ENCODE measurements around the gene NCOA3. TPM values are rescaled to one million over a fixed set of nuclear protein-coding genes. Genes with fewer than 3 reads are reported as not detected.

The NCOA3 gene
- total RNA-seq, 2 experiments from 2014 or later: 59.1 to 70.6 TPM

DNA sequence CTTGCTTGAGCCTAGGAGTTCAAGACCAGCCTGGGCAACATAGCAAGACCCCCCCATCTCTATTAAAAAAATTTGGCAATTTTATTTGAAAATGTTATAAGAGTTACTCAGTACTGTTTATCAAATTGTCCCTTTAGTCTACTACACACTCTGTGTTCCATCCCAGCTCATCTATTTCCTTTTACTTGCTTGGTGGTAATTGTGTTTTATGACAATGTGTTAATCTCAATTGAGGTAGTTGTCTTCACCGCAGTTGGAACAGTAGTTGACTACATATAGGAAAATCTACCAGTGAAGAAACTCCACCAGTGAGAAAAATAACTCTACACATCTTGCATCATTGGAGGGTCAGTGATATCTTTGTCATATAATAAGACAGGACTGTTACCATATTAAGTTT lies 8.0 kb downstream of the NCOA3 start:
- H3K36me3 Mint-ChIP-seq (ENCODE audit: low read depth): peaks cover 30% of the 10 kb centered on the region
- CTCF ChIA-PET: interaction anchor here (1.0 kb wide), 1 partner anchor 72 kb away, joined by 3 read pairs; no protein-coding TSS in a partner anchor
- H3K4me3 Mint-ChIP-seq: no peak overlapping the region

DNA sequence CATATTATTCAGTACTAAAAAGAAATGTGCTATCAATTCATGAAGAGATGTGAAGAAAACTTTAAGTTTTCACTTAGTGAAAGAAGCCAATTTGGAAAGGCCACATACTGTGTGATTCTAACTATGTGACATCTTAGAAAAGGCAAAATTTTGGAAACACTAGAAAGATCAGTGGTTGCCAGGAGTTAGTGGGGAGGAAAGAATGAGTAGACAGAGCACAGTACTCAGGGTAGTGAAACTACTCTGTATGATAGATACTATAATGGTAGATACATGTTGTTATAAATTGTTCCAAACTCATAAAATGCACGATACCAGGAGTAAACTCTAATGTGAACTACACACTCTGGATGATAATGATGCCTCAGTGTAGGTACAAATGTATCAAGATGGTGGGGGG lies 14.2 kb downstream of the NCOA3 start:
- Mint-ChIP-seq H3K4me3 (no peak overlapping the region), H3K27me3 (no peaks in the 10 kb centered on the region), H3K36me3 (ENCODE audit: low read depth) (peaks cover 53% of the 10 kb centered on the region), H3K27ac (no peak overlapping the region), H3K9me3 (peaks cover 19% of the 10 kb centered on the region), H3K4me1 (peaks cover 29% of the 10 kb centered on the region)
- DNase-seq: no peak
- ChIA-PET POLR2A (no interaction called here), CTCF (interaction anchor here (0.8 to 4.4 kb wide), 4 partner anchors 14 to 105 kb away, joined by 3 to 20 read pairs (median 4); partner anchors contain the start of gene NCOA3)

More for the DNA sequence above, 8.0 kb downstream of the NCOA3 start:
- Mint-ChIP-seq H3K27me3 (no peaks in the 10 kb centered on the region), H3K9me3 (no peaks in the 10 kb centered on the region), H3K4me1 (peaks cover 71% of the 10 kb centered on the region), H3K27ac (peak overlapping the region; percentile 3)
- DNase-seq: no peak
- POLR2A ChIA-PET: interaction anchor here (0.6 kb wide), 1 partner anchor 9 kb away, joined by 4 read pairs; no protein-coding TSS in a partner anchor

DNA sequence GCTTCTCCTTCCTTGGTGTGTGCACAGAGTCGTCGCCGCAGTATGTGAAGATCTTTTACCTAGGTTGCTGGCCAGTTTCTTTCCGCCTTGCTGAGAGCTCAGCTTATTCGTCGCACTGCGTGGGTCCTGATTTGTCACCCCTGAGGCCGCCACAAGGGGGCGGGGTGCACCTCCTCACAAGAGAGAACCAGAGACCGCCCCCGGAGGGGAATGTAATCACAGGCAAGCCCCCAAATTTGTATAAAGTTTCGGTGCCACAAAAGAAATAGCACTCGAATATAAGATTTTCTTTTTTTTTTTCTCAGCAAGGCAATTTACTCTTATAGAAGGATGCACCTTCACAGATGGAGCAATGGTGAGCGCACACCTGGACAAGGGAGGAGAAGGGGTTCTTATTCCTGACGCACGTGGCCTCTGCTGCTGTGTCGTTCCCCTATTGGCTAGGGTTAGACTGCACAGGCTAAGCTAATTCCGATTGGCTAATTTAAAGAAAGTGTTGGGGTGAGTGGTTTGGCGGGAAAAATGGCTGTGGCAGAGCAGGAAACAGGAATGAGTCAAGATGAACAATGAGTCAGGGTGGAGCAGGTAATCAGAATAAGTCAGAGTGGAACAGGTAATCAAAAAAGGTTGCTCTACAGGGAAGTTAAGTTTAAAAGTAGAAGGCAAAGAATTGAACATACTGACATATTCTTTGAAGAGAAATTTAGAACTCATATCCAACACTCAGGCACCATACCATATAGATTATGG lies 19.5 kb downstream of the NCOA3 start:
- no peak overlapping the region for H3K4me3 Mint-ChIP-seq
- CTCF ChIA-PET: no interaction called here
- H3K9me3 Mint-ChIP-seq: peaks cover 29% of the 10 kb centered on the region
- DNase-seq: no peak
- H3K4me1 Mint-ChIP-seq: peaks cover 18% of the 10 kb centered on the region
- POLR2A ChIA-PET: no interaction called here
- no peaks in the 10 kb centered on the region for H3K27me3 Mint-ChIP-seq
- H3K27ac Mint-ChIP-seq: no peak overlapping the region
- peaks cover 62% of the 10 kb centered on the region for H3K36me3 Mint-ChIP-seq (ENCODE audit: low read depth)

DNA sequence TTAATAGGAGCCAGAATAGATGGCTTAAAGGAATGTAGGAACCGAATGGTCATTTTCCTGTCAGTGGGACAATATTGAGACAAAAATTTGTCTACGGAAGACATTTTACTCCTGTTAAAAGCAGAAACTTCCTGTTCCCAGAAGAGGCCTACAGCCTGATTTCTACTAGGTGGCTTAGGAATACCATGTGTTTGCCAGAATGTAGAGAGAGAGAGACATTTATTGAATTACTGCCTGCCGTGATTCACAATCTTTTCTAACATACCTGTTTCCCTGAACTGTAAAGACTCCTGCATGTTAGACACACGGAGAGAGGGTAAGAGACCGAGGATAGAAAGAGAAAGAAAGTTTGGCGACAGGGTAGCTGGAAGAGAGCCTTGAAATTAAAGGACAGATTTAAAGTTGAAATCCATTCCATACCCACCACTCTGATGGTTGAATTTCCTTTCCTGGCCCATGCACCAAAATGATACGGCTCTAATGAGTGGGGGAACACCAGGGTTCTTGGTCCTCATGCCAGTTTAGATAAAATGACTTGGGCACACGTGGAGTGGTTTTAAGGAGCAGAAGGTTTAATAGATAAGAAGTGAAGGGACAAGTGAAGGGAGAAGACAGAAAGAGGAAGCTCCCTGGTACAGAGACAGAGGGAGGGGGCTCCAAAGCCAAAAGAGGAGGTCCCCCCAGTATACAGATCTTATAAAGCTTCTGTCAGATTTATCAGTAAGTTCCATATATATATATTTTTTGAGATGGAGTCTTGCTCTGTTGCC lies 22.5 kb downstream of the NCOA3 start:
- no peak for DNase-seq
- POLR2A ChIA-PET: no interaction called here
- Mint-ChIP-seq H3K4me3 (no peak overlapping the region), H3K36me3 (ENCODE audit: low read depth) (peaks cover 55% of the 10 kb centered on the region), H3K27me3 (no peaks in the 10 kb centered on the region), H3K27ac (peak overlapping the region; percentile 61), H3K4me1 (peaks cover 26% of the 10 kb centered on the region), H3K9me3 (peaks cover 30% of the 10 kb centered on the region)
- CTCF ChIA-PET: no interaction called here

DNA sequence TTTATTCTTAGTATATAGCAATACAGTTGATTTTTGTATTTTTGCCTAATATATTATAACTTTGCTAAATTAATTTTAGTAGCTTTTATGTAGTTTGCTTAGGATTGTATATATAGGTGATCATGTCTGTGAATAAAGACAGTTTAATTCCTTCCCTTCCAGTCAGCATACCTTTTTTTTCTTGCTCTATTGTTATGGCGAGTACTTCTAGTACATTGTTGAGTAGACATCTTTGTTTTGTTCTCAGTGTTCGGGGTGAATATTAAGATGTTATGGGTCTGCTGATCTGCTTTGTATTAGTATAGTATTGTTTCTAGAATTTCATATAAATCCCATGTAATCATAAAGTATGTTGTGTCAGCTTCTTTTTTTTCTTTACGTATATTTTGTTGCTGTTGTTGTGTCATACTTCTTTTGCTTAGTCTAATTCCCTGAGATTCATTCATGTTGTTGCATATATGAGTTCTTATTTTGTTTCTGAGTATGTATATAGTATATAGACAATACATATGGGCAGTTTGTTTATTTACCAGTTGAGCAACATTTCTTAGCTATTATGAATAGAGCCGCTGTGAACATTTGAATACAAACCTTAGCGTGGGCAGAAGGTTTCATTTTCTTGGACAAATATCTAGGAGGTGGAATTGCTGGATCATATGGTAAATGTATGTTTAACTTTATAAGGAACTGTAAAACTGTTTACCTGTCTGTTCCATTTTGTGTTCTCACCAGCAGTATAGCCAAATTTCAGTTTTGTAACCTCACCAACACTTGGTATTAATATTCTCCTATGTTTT lies 25.5 kb downstream of the NCOA3 start:
- DNase-seq: no peak
- POLR2A ChIA-PET: no interaction called here
- CTCF ChIA-PET: interaction anchor here (0.5 to 0.7 kb wide), 4 partner anchors 12 to 114 kb away, joined by 3 to 4 read pairs (median 3); no protein-coding TSS in a partner anchor
- H3K4me1 Mint-ChIP-seq: peaks cover 42% of the 10 kb centered on the region
- peaks cover 43% of the 10 kb centered on the region for H3K36me3 Mint-ChIP-seq (ENCODE audit: low read depth)
- peaks cover 13% of the 10 kb centered on the region for H3K9me3 Mint-ChIP-seq
- H3K27ac Mint-ChIP-seq: no peak overlapping the region
- H3K27me3 Mint-ChIP-seq: no peaks in the 10 kb centered on the region
- H3K4me3 Mint-ChIP-seq: no peak overlapping the region

DNA sequence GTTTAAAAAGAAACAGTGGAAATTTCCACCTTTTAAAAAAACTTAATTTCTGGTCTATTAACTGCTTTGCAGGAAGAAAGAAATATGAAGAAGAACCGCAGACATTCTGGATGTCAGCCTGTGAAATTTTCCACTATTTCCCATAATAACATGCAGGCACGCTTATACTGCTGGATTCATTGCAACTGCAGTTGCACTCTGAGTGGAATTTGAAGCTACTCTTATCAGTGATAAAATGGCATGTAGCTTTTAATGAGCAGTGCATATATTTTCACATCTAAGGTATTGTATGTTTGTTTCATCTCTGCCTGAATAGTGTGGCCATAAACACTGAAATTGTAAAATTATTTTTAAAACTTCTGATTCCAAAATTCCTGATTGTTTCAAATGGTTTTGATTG lies 28.2 kb downstream of the NCOA3 start:
- CTCF ChIA-PET: interaction anchor here (1.1 kb wide), 1 partner anchor 13 kb away, joined by 7 read pairs; no protein-coding TSS in a partner anchor

DNA sequence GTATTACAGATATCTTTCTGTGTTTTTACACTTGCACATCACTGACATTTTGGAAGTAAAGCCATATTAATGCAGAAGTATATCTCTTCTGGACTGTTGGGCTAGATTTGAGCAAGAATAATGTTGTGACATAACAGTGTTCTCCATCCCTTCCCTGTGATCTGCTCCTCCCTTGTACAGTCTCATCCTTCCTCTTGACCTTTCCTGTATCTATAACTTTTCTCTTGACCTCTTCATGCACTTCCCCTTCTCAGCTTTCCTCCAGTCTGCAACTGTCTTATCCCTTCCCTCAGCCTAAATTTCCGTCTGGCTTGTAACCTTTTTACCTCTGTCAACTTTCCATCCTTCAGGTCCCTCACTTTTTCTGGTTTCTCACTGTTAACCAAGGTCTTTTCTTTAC lies 29.8 kb downstream of the NCOA3 start:
- Mint-ChIP-seq H3K36me3 (ENCODE audit: low read depth) (peaks cover 35% of the 10 kb centered on the region), H3K27ac (no peak overlapping the region)

More for the DNA sequence above, 28.2 kb downstream of the NCOA3 start:
- POLR2A ChIA-PET: interaction anchor here (0.7 kb wide), 1 partner anchor 163 kb away, joined by 3 read pairs; no protein-coding TSS in a partner anchor
- H3K4me3 Mint-ChIP-seq: no peak overlapping the region
- no peak overlapping the region for H3K27ac Mint-ChIP-seq
- no peak for DNase-seq
- H3K4me1 Mint-ChIP-seq: peaks cover 40% of the 10 kb centered on the region
- peaks cover 30% of the 10 kb centered on the region for H3K36me3 Mint-ChIP-seq (ENCODE audit: low read depth)
- H3K27me3 Mint-ChIP-seq: no peaks in the 10 kb centered on the region
- peaks cover 5% of the 10 kb centered on the region for H3K9me3 Mint-ChIP-seq

DNA sequence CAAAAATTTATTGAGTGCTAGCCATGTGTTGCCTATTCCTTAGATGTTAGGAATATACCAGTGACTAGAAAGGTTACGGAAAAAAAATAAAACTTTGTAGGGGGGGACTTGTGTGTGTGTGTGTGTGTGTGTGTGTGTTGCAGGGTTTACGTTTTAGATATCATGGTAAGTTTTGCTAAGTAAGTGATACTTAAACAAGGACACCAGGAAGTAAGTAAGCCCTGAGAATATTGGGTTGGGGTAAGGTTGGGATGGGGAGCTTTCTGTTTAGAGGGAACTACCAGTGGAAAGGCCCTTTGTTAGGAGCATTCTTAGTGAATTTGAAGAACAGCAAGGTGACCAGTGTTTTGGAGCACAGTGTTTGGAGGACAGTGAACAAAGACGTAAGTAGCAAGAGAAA lies 30.3 kb downstream of the NCOA3 start:
- CTCF ChIA-PET: interaction anchor here (0.6 to 1.0 kb wide), 2 partner anchors 13 to 1431 kb away, joined by 4 read pairs; no protein-coding TSS in a partner anchor
- Mint-ChIP-seq H3K4me1 (peaks cover 41% of the 10 kb centered on the region), H3K36me3 (ENCODE audit: low read depth) (peaks cover 32% of the 10 kb centered on the region)

More for the DNA sequence above, 29.8 kb downstream of the NCOA3 start:
- ChIA-PET CTCF (no interaction called here), POLR2A (no interaction called here)
- no peak for DNase-seq
- peaks cover 5% of the 10 kb centered on the region for H3K9me3 Mint-ChIP-seq
- peaks cover 42% of the 10 kb centered on the region for H3K4me1 Mint-ChIP-seq
- H3K4me3 Mint-ChIP-seq: no peak overlapping the region
- no peaks in the 10 kb centered on the region for H3K27me3 Mint-ChIP-seq

DNA sequence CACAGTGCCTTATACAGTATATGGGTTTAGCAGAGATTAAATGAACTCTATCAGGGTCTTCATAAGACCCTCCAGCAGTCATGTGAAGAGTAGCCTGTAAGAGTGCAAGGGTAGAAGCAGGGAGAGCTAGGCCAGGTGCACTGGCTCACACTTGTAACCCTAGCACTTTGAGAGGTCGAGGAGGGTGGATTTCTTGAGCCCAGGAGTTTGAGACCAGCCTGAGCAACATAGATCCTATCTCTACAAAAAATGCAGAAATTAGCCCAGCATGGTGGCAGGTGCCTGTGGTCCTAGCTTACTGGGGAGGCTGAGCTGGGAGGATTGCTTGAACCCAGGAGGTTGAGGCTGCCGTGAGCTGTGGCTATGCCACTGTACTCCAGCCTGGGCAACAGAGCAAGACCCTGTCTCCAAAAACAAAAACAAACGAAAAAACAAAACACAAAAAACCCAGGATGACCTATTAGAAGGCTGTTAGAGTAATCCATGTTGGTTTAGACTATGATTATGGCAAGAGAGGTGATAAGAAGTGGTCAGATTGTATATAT lies 31.9 kb downstream of the NCOA3 start:
- Mint-ChIP-seq H3K4me3 (no peak overlapping the region), H3K36me3 (ENCODE audit: low read depth) (peaks cover 31% of the 10 kb centered on the region), H3K27ac (no peak overlapping the region), H3K9me3 (no peaks in the 10 kb centered on the region), H3K4me1 (peaks cover 34% of the 10 kb centered on the region), H3K27me3 (no peaks in the 10 kb centered on the region)
- DNase-seq: no peak
- ChIA-PET POLR2A (no interaction called here), CTCF (interaction anchor here (0.6 to 0.9 kb wide), 2 partner anchors 9 to 30 kb away, joined by 3 read pairs; no protein-coding TSS in a partner anchor)

More for the DNA sequence above, 30.3 kb downstream of the NCOA3 start:
- DNase-seq: no peak
- Mint-ChIP-seq H3K27me3 (no peaks in the 10 kb centered on the region), H3K4me3 (no peak overlapping the region), H3K9me3 (peaks cover 4% of the 10 kb centered on the region), H3K27ac (no peak overlapping the region)
- POLR2A ChIA-PET: interaction anchor here (0.6 kb wide), 2 partner anchors 9 to 20 kb away, joined by 5 read pairs; no protein-coding TSS in a partner anchor

DNA sequence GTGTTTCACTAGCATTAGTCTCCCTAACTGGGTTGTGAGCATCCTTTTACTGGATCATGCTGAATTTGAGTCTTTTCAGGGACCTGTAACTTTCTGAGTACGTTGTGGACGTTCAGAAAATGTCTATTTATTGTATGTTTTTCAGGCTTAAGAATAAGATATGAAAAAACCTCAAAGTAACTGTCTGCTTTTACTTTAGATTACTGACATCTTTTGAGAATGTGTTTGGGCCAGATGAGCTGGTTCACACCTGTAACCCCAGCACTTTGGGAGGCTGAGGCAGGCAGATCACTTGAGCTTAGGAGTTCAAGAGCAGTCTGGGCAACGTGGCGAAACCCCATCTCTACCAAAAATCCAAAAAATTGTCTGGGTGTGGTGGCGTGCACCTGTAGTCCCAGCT lies 32.7 kb downstream of the NCOA3 start:
- peak overlapping the region; percentile 50 for H3K27ac Mint-ChIP-seq
- ChIA-PET CTCF (no interaction called here), POLR2A (no interaction called here)
- DNase-seq: no peak
- H3K27me3 Mint-ChIP-seq: no peaks in the 10 kb centered on the region
- H3K4me1 Mint-ChIP-seq: peaks cover 41% of the 10 kb centered on the region
- no peak overlapping the region for H3K4me3 Mint-ChIP-seq
- H3K36me3 Mint-ChIP-seq (ENCODE audit: low read depth): peaks cover 38% of the 10 kb centered on the region
- H3K9me3 Mint-ChIP-seq: no peaks in the 10 kb centered on the region

DNA sequence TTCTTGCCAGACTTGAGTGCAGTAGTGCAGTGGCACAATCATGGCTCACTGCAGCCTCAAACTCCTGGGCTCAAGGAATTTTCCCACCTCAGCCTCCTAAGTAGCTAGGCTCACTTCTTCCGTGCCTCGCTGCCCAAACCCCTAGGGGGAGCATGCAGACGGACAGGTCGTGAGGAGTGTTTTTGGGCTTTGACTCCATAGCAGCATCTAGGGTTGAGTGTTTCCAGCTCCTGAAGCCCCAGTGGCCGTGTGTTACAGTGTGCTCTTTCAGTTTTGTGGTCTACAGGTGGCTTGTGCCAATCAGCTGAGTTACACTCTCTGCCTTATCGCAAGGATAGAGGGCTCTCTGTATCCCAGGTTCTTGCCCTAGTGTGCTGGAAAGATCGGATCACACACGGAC lies 33.4 kb downstream of the NCOA3 start:
- no peaks in the 10 kb centered on the region for H3K9me3 Mint-ChIP-seq
- ChIA-PET CTCF (no interaction called here), POLR2A (no interaction called here)
- no peaks in the 10 kb centered on the region for H3K27me3 Mint-ChIP-seq
- peaks cover 40% of the 10 kb centered on the region for H3K36me3 Mint-ChIP-seq (ENCODE audit: low read depth)
- H3K4me3 Mint-ChIP-seq: no peak overlapping the region
- no peak for DNase-seq
- no peak overlapping the region for H3K27ac Mint-ChIP-seq
- H3K4me1 Mint-ChIP-seq: peaks cover 42% of the 10 kb centered on the region

DNA sequence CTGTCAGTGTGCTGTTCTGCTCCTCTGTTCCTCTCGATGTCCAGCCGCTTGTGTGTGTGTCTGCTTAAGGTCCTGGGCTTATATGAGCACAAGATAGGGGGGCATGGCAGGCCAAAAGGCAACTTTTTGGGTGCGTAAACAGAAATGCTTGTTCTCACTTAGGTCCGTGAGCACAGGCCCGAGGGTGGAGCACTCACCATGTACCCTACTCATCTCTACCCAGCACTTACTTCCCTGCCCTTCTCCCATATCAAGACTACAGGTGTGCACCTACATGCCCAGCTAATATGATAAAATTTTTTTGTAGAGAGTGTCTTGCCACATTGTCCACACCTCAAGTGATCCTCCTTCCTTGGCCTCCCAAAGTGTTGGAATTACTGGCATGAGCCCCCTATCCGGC lies 34.3 kb downstream of the NCOA3 start:
- no peak overlapping the region for H3K27ac Mint-ChIP-seq
- DNase-seq: no peak
- CTCF ChIA-PET: no interaction called here
- no peaks in the 10 kb centered on the region for H3K27me3 Mint-ChIP-seq
- H3K4me1 Mint-ChIP-seq: peaks cover 47% of the 10 kb centered on the region
- H3K36me3 Mint-ChIP-seq (ENCODE audit: low read depth): peaks cover 38% of the 10 kb centered on the region
- no peak overlapping the region for H3K4me3 Mint-ChIP-seq
- POLR2A ChIA-PET: no interaction called here
- no peaks in the 10 kb centered on the region for H3K9me3 Mint-ChIP-seq

Data from activated CD4-positive, alpha-beta T cell treated with anti-CD3 and anti-CD28 coated beads, Interleukin-2, amount 10 ng/mL, durations not matched to agents 7 days and 5 days (primary cell).